A673 (cell line): ENCODE results near the gene HNRNPA2B1. TPM values are rescaled to one million over a fixed set of nuclear protein-coding genes. Genes with fewer than 3 reads are reported as not detected.

ENCODE experiments used
- BruUV-seq: library from RNA; stranded (reverse); fragments of 400-500 nt; replicated peaks from 2 replicates; lab custom pipeline; 2021; lab: Mats Ljungman, UMichigan
- CTCF ChIA-PET: fragments of 300-600 bp; sonication (Branson Sonifier 250); formaldehyde crosslinking; loops from one replicate; lab custom pipeline; 2022; ENCODE audit warnings: antibody characterized with exemption; lab: Charles Lee
- POLR2A ChIA-PET: fragments of 300-600 bp; sonication (Branson Sonifier 250); formaldehyde crosslinking; loops from one replicate; lab custom pipeline; 2022; ENCODE audit warnings: antibody characterized with exemption; ENCODE audit not compliant: low non-redundant PET; lab: Charles Lee
- DNase-seq: peaks from one replicate; pipeline ENCODE4 v3.0.0-alpha.2; 2015; ENCODE audit warnings: low spot score
- H3K27ac ChIP-seq: fragments of 200-600 bp; sonication (generic); 2 replicates; pipeline ENCODE4 v1.5.1; 2016; ENCODE audit warnings: mixed run types, low read depth, mild to moderate bottlenecking, mixed read lengths, antibody characterized with exemption, low read length; ENCODE audit not compliant: poor library complexity, severe bottlenecking
- H3K27me3 ChIP-seq: fragments of 200-600 bp; sonication (generic); replicated peaks from 2 replicates; pipeline ENCODE4 v1.6.1; 2017; ENCODE audit warnings: mixed run types, low read depth, mild to moderate bottlenecking, mixed read lengths, antibody characterized with exemption, low read length; ENCODE audit not compliant: insufficient read depth, poor library complexity
- H3K36me3 ChIP-seq: fragments of 200-600 bp; sonication (generic); 2 replicates; pipeline ENCODE4 v1.6.1; 2016; ENCODE audit warnings: mixed run types, mild to moderate bottlenecking, mixed read lengths, antibody characterized with exemption, low read length; ENCODE audit not compliant: insufficient read depth, poor library complexity, severe bottlenecking
- H3K4me1 ChIP-seq: fragments of 200-600 bp; sonication (generic); 2 replicates; pipeline ENCODE4 v1.6.1; 2017; ENCODE audit warnings: mixed run types, mild to moderate bottlenecking, mixed read lengths, antibody characterized with exemption, low read length; ENCODE audit not compliant: insufficient read depth, poor library complexity, severe bottlenecking
- H3K4me3 ChIP-seq: fragments of 200-600 bp; sonication (generic); 2 replicates; pipeline ENCODE4 v1.5.1; 2016; ENCODE audit warnings: low read depth, mixed run types, mild to moderate bottlenecking, mixed read lengths, low read length; ENCODE audit not compliant: poor library complexity, severe bottlenecking
- H3K9me3 ChIP-seq: fragments of 200-600 bp; sonication (generic); 2 replicates; pipeline ENCODE4 v1.6.1; 2016; ENCODE audit warnings: mixed run types, low read depth, mild to moderate bottlenecking, mixed read lengths, antibody characterized with exemption, low read length; ENCODE audit not compliant: poor library complexity, severe bottlenecking
- EZH2 ChIP-seq: fragments of 200-600 bp; sonication (generic); IDR thresholded peaks from 2 replicates; pipeline ENCODE4 v1.6.1; 2017; ENCODE audit warnings: borderline replicate concordance, low read depth, mild to moderate bottlenecking, mixed read lengths, antibody characterized with exemption, low read length; ENCODE audit not compliant: poor library complexity, severe bottlenecking
- intact Hi-C: fragments of 100-400 bp; cut with micrococcal nuclease; formaldehyde crosslinking; loops from one replicate; pipeline ENCODE4 v1.10.0; 2022; ENCODE audit not compliant: unreplicated experiment
- total RNA-seq: library from RNA; stranded (reverse); gene quantifications from 2 replicates; pipeline ENCODE4 v1.2.3, GENCODE V29; 2021
- TF ChIP-seq, protein P1 (sequence below): fragments of 300-800, 200-600 bp; sonication (generic); conservative IDR thresholded peaks from 2 replicates; pipeline ENCODE4 v1.5.1; 2017; ENCODE audit warnings: low read depth, mild to moderate bottlenecking, antibody characterized with exemption, low read length, moderate library complexity, mixed read lengths

The HNRNPA2B1 gene
- total RNA-seq, 1 experiment from 2014 or later = 1,229 TPM

DNA sequence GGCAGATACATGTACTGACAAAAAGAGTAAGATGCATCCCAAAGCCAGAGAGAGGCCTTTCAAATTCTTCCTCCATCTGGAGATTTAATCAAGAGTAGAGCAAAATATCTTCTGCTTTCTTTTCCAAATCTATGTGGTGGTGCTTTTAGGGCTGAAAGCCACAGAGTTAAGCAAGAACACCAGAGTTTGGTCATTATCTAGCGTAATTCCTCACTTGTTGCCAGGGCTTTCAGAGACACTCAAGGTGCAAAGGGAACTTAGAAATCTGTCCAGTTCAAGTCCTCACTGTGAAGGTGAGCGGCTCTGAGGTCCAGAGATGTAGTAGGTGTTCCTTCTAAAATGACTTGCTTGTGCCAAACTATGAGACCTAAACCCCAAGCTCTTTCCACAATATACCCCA, 59.5 kb downstream of the HNRNPA2B1 start:
- intact Hi-C loops = no loop called here
- Histone ChIP-seq H3K36me3 (no peaks in the 10 kb centered on the region), H3K4me1 (peaks cover 21% of the 10 kb centered on the region), H3K27me3 (no peaks in the 10 kb centered on the region), H3K27ac (no peak overlapping the region), H3K9me3 (no peaks in the 10 kb centered on the region), H3K4me3 (no peak overlapping the region)
- ChIA-PET CTCF (no interaction called here), POLR2A (no interaction called here)
- TF ChIP-seq, protein P1, sequence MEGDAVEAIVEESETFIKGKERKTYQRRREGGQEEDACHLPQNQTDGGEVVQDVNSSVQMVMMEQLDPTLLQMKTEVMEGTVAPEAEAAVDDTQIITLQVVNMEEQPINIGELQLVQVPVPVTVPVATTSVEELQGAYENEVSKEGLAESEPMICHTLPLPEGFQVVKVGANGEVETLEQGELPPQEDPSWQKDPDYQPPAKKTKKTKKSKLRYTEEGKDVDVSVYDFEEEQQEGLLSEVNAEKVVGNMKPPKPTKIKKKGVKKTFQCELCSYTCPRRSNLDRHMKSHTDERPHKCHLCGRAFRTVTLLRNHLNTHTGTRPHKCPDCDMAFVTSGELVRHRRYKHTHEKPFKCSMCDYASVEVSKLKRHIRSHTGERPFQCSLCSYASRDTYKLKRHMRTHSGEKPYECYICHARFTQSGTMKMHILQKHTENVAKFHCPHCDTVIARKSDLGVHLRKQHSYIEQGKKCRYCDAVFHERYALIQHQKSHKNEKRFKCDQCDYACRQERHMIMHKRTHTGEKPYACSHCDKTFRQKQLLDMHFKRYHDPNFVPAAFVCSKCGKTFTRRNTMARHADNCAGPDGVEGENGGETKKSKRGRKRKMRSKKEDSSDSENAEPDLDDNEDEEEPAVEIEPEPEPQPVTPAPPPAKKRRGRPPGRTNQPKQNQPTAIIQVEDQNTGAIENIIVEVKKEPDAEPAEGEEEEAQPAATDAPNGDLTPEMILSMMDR = no peak
- TF ChIP-seq EZH2 = no peak
- no TSS peak for BruUV-seq
- DNase-seq = no peak

- DNase-seq = no peak
- no TSS peak for BruUV-seq
- Histone ChIP-seq H3K4me1 (peaks cover 21% of the 10 kb centered on the region), H3K27ac (no peak overlapping the region), H3K9me3 (no peaks in the 10 kb centered on the region), H3K27me3 (no peaks in the 10 kb centered on the region), H3K4me3 (no peak overlapping the region), H3K36me3 (no peaks in the 10 kb centered on the region)
- CTCF ChIA-PET = no interaction called here
- no peak for TF ChIP-seq EZH2
- TF ChIP-seq, protein P1 = no peak
- POLR2A ChIA-PET = no interaction called here
- intact Hi-C loops = no loop called here
These were observed 60.2 kb downstream of the HNRNPA2B1 start for GRCh38 chr7:26140380-26140779.

Other genes starting within 250 kb of the HNRNPA2B1 start
- gene NFE2L3, start 48.5 kb downstream of the HNRNPA2B1 start, total RNA-seq = 8.5 and 8.6 TPM in 2 replicates
- gene CBX3, start 999 bp upstream of the HNRNPA2B1 start, total RNA-seq = 228 TPM in 2 replicates
- 0.70 and 1.1 TPM in 2 replicates for gene SNX10, start 91.1 kb upstream of the HNRNPA2B1 start, total RNA-seq